SH-SY5Y (cell line): ENCODE measurements around the gene NR1I3.

Experiments used
- GATA2 ChIP-seq: IDR thresholded peaks from 2 replicates; pipeline ENCODE4 v1.6.1; 2011; ENCODE audit warnings: mild to moderate bottlenecking, low read depth, low read length
- GATA3 ChIP-seq: IDR thresholded peaks from 2 replicates; pipeline ENCODE4 v1.6.1; 2011; ENCODE audit warnings: low read depth, mild to moderate bottlenecking, low read length, moderate library complexity

DNA sequence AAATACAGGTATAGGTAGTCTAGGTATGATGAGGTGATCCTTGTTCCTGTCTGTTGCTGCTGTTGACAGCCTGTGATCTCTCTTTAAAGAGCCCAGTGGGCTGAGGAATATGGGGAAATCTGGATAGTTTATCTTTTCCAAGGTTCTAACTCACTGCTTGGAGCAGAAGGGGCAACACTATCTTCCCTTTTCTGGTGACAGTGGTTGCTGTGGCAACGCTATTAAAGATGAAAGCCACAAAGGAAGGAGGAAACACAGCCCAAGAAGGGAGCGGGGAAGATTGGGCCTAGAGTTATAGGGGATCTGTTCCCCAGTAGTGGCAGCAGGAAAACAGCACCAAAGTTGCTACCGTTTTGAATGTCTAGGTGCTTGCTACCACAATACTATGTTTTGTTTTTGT is 29.3 kb upstream of the NR1I3 start:
- TF ChIP-seq GATA3 = no peak
- TF ChIP-seq GATA2 = no peak
